ENCODE data around the gene EIF2S2. TPM values are rescaled to one million over a fixed set of nuclear protein-coding genes. Genes with fewer than 3 reads are reported as not detected.

The EIF2S2 gene
- polyA plus RNA-seq, 3 donors: 18.8 to 20.1 (median 18.9) TPM

- no CpG with 5 or more reads among the region's 7 CpGs for WGBS (ENCODE audit: insufficient coverage)
- no peak for DNase-seq
- intact Hi-C loops (cut with micrococcal nuclease): loop anchor here in 1 of 2 donors (5.0 kb wide), 1 partner anchor 212 kb away; no protein-coding TSS in a partner anchor
- Mint-ChIP-seq H3K36me3 (peaks cover 60 to 82% of the 10 kb centered on the region in 2 donors), H3K4me3 (no peak overlapping the region), H3K9me3 (no peaks in the 10 kb centered on the region), H3K4me1 (peaks cover 5% of the 10 kb centered on the region), H3K27me3 (ENCODE audit: low read depth in 3 of 3) (no peaks in the 10 kb centered on the region), H3K27ac (peak overlapping the region in 2 of 7 donors; percentile 36 to 73)
- no peak for TF ChIP-seq CTCF (IDR thresholded peaks at IDR 0.05)
- Histone ChIP-seq H3K27ac (ENCODE audit: low read depth in 1 of 2, low read length in 2 of 2) (peak overlapping the region in 1 of 2 donors; percentile 18), H3K27me3 (ENCODE audit: control insufficient read depth in 2 of 2, insufficient read depth in 2 of 2, low read length in 2 of 2) (no peaks in the 10 kb centered on the region), H3K36me3 (replicated peaks in 1 of 2; ENCODE audit: control insufficient read depth in 1 of 2, insufficient read depth in 2 of 2, low read length in 2 of 2) (peaks cover 62 to 80% of the 10 kb centered on the region in 2 donors), H4K20me1 (ENCODE audit: insufficient read depth, low read length) (peaks cover 86% of the 10 kb centered on the region), H3K9ac (ENCODE audit: insufficient read depth, low read length, poor library complexity, severe bottlenecking) (no peak overlapping the region), H3K9me3 (replicated peaks in 1 of 2; ENCODE audit: control insufficient read depth in 1 of 2, insufficient read depth in 1 of 2, low read length in 2 of 2) (no peaks in the 10 kb centered on the region), H3K4me2 (replicated peaks; ENCODE audit: extremely low read depth, low read length, poor library complexity, severe bottlenecking) (no peak overlapping the region), H3K79me2 (ENCODE audit: insufficient read depth, low read length) (peaks cover 62% of the 10 kb centered on the region), H2AFZ (ENCODE audit: insufficient read depth, low read depth, low read length, poor library complexity, severe bottlenecking) (no peak overlapping the region), H3K4me1 (ENCODE audit: control insufficient read depth in 1 of 2, insufficient read depth in 2 of 2, low read length in 2 of 2) (no peaks in the 10 kb centered on the region), H3K4me3 (replicated peaks in 1 of 3; ENCODE audit: low read depth in 2 of 3, low read length in 3 of 3) (no peak overlapping the region)
Observed at GRCh38 chr20:34074101-34074760, 37.8 kb downstream of the EIF2S2 start.

- no peak overlapping the region for H3K4me3 ChIP-seq (replicated peaks in 1 of 3; ENCODE audit: low read depth in 2 of 3, low read length in 3 of 3)
- peaks cover 73% of the 10 kb centered on the region for H3K79me2 ChIP-seq (ENCODE audit: insufficient read depth, low read length)
- peaks cover 91% of the 10 kb centered on the region for H4K20me1 ChIP-seq (ENCODE audit: insufficient read depth, low read length)
- no peak overlapping the region for H3K27ac Mint-ChIP-seq
- no peak for TF ChIP-seq CTCF (IDR thresholded peaks at IDR 0.05)
- no peaks in the 10 kb centered on the region for H3K27me3 ChIP-seq (ENCODE audit: control insufficient read depth in 2 of 2, insufficient read depth in 2 of 2, low read length in 2 of 2)
- no peaks in the 10 kb centered on the region for H3K4me1 ChIP-seq (ENCODE audit: control insufficient read depth in 1 of 2, insufficient read depth in 2 of 2, low read length in 2 of 2)
- H3K4me1 Mint-ChIP-seq: peaks cover 10% of the 10 kb centered on the region
- no peak for DNase-seq
- H3K27me3 Mint-ChIP-seq (ENCODE audit: low read depth in 3 of 3): no peaks in the 10 kb centered on the region
- intact Hi-C loops (cut with micrococcal nuclease): loop anchor here in 1 of 2 donors (5.0 kb wide), 1 partner anchor 210 kb away; no protein-coding TSS in a partner anchor
- no peaks in the 10 kb centered on the region for H3K9me3 ChIP-seq (replicated peaks in 1 of 2; ENCODE audit: control insufficient read depth in 1 of 2, insufficient read depth in 1 of 2, low read length in 2 of 2)
- no peak overlapping the region for H3K27ac ChIP-seq (ENCODE audit: low read depth in 1 of 2, low read length in 2 of 2)
- peaks cover 48 to 68% of the 10 kb centered on the region in 2 donors for H3K36me3 Mint-ChIP-seq
- no peak overlapping the region for H3K4me3 Mint-ChIP-seq
- 90% methylated on average over 1 of the region's 1 CpG for WGBS (ENCODE audit: insufficient coverage)
- no peak overlapping the region for H2AFZ ChIP-seq (ENCODE audit: insufficient read depth, low read depth, low read length, poor library complexity, severe bottlenecking)
- H3K4me2 ChIP-seq (replicated peaks; ENCODE audit: extremely low read depth, low read length, poor library complexity, severe bottlenecking): no peak overlapping the region
- H3K9ac ChIP-seq (ENCODE audit: insufficient read depth, low read length, poor library complexity, severe bottlenecking): no peak overlapping the region
- H3K9me3 Mint-ChIP-seq: no peaks in the 10 kb centered on the region
- peaks cover 47 to 66% of the 10 kb centered on the region in 2 donors for H3K36me3 ChIP-seq (replicated peaks in 1 of 2; ENCODE audit: control insufficient read depth in 1 of 2, insufficient read depth in 2 of 2, low read length in 2 of 2)
Observed at GRCh38 chr20:34072778-34073177, 39.3 kb downstream of the EIF2S2 start.

Measured in CD14-positive monocyte (primary cell).